NCI-H526 (cell line): ENCODE results near the gene PPP4R3C.
"Not testable (repeated sequence)": the region's sequence is repeated elsewhere in the genome, so short reads cannot be mapped to it uniquely, and the experiment has no call there.

Experiments
- DNase-seq, 2 experiments: peaks; one replicate each; lab custom pipeline; 2025; lab: John Stamatoyannopoulos, UW

Gene PPP4R3C

GRCh38 chrX:27463187-27463586 lies at the start of gene PPP4R3C:
Gene PPP4R3C, minus strand, starts transcription at chrX:27463341. Its CDS starts 45 bp downstream, at chrX:27463296.
- no peak for DNase-seq

- DNase-seq = no peak
These were observed 28.3 kb upstream of the PPP4R3C start for GRCh38 chrX:27491397-27491796.

GRCh38 chrX:27466051-27466450 lies 2.9 kb upstream of the PPP4R3C start:
- DNase-seq = no peak

GRCh38 chrX:27465036-27465435 lies 1.9 kb upstream of the PPP4R3C start:
- DNase-seq = no peak

- DNase-seq = not testable (repeated sequence)
These were observed 4.0 kb downstream of the PPP4R3C start for GRCh38 chrX:27459129-27459528.

GRCh38 chrX:27458544-27458943 lies 4.6 kb downstream of the PPP4R3C start:
- DNase-seq = not testable (repeated sequence)

GRCh38 chrX:27451324-27451723 lies 11.8 kb downstream of the PPP4R3C start:
- DNase-seq = no peak

- no peak for DNase-seq
These were observed 16.7 kb downstream of the PPP4R3C start for GRCh38 chrX:27446423-27446822.

GRCh38 chrX:27445438-27445837 lies 17.7 kb downstream of the PPP4R3C start:
- no peak for DNase-seq

- no peak for DNase-seq
These were observed 18.8 kb downstream of the PPP4R3C start for GRCh38 chrX:27444093-27444908.

- DNase-seq = peak in 1 of 2 experiments; percentile 11
These were observed 20.7 kb downstream of the PPP4R3C start for GRCh38 chrX:27442392-27442791.

- DNase-seq = no peak
These were observed 23.4 kb downstream of the PPP4R3C start for GRCh38 chrX:27439771-27440170.

GRCh38 chrX:27438937-27439336 lies 24.2 kb downstream of the PPP4R3C start:
- DNase-seq = no peak

- DNase-seq = no peak
These were observed 28.1 kb downstream of the PPP4R3C start for GRCh38 chrX:27435031-27435430.
